HG03558 (cell line): ENCODE data around the gene INTS11.
A peak's percentile ranks its signal among the peaks of the same experiment; 100 is the strongest.
"Not testable (repeated sequence)": the region's sequence is repeated elsewhere in the genome, so short reads cannot be mapped to it uniquely, and the experiment has no call there.

Experiments used
- ATAC-seq: cut with Tn5 transposase; IDR thresholded peaks from one replicate; pipeline ENCODE4 v1.9.1; 2021; ENCODE audit warnings: moderate number of reproducible peaks; ENCODE audit not compliant: unreplicated experiment; ENCODE audit errors: extremely low read depth

The INTS11 gene

DNA sequence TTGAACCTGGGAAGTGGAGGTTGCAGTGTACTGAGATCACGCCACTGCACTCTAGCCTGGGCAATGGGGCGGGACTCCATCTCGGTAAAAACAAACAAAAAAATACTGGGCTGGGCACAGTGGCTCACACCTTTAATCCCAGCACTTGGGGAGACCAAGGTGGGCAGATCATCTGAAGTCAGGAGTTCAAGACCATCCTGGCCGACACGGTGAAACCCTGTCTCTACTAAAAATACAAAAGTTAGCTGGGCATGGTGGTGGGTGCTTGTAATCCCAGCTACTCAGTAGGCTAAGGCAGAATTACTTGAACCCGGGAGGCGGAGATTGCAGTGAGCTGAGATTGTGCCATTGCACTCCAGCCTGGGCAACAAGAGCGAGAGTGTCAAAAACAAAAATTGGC is 8.3 kb downstream of the INTS11 start:
- ATAC-seq, result not testable (repeated sequence)

DNA sequence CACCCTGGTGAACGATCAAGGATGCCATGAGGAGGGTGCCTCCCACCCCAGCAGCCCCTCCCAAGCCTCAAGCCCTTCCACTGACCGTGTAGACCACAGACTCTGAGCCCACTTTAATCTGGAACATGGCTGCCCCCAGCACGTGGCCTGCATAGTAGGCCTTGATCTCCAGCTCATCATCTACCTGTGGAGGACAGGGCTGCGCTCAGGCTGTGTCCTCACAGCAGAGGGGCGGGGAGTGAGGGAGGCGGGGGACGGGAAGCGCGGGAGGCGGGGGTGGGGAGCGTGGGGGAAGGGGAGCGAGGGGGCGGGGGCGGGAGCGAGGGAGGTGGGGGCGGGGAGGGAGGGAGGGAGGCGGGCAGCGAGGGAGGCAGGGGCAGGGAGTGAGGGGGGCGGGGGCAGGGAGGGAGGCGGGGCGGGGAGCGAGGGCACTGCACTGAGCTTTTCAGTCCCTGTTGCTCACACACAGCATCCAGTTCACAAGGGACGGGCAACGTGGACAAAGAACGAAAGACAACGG is 9.0 kb downstream of the INTS11 start:
- no peak for ATAC-seq

DNA sequence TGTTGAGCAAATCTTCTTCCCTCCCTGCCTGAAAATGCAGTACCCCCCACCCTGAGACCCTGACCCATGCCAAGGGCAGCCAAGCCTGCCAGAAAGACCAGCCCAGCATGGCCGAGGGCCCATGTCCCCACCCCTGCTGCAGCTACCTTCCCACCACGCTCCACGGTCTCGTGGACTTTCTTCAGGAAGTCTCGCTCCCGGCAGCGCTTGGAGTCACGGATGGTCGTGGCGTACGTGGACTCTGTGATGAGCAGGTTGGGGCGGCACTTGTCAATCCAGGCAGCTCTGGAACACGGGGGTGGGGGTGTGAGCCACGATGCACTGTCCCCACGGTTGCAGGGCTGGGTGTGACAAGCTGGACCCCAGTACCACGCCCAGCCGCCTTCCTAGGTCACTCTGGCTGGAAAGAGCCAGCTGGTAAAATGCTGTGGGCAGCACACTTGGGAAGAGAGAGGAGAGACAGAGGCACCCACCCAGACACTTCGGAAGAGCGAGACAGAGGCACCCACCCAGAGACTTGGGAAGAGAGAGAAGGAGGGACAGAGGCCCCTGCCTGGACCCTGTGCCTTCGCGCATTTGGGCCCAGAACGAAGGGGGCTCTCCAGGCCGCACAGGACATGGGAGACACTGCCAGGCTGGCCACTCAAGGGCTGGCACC is 9.7 kb downstream of the INTS11 start:
- no peak for ATAC-seq

DNA sequence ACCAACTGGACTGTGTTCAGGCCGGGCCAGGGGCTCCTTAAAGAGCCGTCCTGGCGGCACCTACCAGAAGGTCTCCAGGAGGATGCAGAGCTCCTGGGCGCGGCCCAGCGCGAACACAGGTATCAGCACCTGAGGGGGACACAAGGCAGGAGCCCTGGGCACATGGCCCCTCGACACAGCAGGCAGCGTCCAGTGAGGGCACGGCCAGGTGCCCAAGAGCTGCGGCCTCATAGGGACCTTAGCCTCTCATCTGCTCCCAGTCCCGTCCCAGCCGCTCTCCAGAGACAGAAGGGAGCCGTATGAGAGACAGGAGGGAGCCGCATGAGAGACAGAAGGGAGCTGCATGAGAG is 10.2 kb downstream of the INTS11 start:
- no peak for ATAC-seq

DNA sequence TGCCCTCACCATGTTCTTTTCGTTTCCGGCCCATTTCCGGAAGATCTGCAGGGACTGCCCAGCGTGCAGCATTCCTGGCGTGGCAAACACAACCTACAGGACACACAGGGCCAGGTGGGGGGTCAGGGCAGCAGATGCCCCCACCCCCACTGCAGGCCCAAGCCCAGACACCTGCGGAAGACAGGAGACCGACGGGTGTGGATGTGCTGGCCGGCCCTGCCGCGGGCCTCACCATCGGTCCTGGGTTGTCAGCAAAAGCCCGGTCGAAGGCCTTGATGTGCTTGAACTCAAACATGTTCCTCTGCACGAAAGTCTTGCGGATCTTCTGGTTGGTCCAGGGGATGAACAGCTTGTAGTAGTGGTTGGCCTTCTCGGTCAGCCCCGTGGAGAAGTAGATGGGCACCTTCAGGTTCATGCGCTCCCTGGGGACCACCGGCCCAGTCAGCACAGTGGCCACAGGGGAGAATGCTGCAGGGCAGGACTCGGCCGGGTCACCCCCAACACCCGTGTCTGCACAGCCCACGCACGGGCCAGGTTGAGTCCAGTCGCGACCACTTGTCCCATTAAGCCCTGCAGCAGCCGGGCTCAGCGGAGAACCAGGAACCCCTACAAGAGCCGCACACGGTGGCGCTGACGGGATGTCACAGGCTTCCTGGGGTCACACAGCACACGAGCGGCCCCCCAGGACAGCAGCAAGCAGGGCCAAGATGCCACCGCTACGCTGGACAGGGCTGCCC is 10.8 kb downstream of the INTS11 start:
- no peak for ATAC-seq

DNA sequence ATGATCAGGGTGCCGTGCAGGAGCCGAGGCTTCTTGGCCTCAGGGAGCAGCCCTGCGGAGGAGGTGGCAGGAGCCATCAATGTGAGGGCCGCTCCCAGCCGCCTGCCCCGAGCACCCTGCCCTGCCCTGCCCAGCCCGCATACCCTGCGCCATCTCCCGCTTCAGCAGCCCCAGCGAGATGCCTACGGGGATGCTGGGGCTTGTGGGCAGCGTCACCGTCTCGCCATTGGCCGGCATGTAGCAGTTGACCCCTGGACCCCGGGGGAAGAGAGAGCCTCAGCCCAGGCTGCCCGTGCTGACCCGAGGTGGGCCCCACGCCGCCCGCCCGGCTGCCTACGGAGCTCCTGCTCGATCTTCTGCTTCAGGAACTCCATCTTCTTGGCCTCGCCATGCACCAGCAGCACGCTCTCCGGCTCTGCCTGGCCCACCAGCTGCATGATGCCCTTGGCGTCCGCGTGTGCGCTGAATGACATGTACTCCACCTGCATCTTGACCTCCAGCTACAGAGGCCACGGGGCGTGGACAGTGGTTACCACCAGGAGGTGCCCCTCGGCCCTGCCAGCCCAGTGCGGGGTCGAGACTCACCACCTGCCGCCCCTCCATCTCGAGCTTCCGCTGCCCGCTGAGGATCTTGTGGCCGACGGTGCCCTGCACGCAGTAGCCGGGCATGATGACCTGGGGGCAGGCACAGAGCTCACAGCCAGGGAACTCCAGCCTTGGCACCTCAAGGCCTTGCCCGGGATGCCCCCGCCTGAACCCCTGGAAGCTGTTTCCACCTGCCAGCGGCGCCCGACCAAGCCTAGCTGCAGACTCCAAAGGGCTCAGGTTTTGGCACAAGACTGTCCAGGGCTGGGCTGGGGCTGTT is 11.8 kb downstream of the INTS11 start:
- no peak for ATAC-seq

DNA sequence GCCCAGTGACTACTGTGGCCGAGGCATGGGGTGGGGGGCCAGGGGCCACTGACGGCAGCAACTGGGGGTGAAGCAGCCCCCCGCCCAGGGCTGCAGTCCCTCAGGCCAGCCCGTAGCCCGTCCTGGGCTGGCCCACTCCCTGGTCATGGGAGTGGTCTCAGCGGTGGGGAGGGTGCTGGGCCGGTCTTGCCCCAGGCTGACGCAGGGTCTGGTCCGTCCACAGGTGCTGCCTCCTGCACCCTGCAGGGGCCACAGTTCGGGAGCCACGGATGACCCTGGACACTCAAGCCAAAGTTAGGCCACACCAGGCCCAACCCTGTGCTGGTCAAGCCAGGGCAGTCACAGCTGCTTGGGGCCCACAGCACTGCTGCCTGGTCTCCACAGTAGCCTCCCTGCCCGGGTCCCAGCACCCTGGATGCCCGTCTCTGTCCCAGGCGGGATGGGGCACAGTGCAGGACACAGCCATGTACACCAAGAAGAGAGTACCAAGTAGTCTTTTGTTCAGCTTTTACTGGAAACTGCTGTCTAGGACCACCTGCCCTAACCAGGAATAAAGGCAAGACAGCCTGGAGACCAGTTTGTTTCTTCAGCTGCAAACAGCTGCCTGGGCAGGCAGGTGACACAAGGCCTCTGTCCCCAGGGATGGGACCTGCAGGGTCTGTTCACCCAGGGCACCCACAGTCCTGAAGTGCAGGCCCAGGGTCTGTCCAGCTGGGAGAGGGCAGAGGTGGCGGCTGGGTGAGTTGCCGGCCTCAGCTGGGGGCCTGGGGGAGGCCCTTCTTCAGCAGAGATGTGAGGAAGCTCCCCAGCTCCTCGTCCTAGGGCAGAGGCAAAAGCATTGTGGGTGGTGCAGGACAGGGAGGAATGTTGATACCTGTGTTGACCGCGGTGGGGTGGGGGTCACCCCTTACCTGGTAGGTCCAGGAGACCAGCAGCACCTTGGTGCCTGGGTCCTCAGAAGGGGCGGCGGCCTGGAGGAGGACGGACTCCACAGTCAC is 13.1 kb downstream of the INTS11 start:
- no peak for ATAC-seq

DNA sequence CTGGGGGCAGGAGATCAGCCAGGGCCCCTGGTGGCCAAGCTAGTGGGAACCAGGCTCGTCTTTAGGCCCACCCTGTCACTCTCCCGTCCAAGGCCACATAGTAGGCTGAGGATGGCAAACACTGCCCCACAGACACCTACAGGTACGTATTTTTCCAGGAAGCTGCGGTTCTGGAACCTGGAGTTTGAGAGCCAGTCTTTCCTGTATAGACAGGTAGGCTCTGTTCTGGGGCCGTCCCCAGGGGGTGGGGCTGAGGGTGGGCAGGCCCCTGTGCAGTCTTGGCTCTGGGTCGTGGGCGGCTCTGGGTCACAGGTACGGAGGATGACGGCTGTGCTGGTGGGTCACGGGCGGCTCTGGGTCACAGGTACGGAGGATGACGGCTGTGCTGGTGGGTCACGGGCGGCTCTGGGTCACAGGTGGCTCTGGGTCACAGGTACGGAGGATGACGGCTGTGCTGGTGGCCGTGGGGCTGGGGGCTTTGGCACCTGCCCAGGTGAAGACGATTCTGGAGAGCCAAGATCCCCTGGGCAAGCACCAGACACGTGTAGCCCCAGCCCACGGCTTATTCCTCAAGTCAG is 13.9 kb downstream of the INTS11 start:
- no peak for ATAC-seq

DNA sequence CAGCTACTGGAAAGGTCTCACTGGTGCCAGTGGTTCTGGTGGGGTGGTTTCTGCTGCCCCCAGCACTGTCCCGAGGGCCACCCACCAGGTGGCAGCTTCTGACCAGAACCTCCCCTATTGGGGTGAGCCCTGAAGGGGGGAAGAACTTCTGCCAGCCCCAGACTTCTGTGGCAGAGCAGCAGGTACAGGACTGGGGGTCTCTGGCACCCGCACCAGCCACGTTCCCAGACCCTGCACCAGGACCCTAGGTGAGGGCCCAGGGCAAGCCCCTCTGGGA is 14.4 kb downstream of the INTS11 start:
- ATAC-seq, result no peak

DNA sequence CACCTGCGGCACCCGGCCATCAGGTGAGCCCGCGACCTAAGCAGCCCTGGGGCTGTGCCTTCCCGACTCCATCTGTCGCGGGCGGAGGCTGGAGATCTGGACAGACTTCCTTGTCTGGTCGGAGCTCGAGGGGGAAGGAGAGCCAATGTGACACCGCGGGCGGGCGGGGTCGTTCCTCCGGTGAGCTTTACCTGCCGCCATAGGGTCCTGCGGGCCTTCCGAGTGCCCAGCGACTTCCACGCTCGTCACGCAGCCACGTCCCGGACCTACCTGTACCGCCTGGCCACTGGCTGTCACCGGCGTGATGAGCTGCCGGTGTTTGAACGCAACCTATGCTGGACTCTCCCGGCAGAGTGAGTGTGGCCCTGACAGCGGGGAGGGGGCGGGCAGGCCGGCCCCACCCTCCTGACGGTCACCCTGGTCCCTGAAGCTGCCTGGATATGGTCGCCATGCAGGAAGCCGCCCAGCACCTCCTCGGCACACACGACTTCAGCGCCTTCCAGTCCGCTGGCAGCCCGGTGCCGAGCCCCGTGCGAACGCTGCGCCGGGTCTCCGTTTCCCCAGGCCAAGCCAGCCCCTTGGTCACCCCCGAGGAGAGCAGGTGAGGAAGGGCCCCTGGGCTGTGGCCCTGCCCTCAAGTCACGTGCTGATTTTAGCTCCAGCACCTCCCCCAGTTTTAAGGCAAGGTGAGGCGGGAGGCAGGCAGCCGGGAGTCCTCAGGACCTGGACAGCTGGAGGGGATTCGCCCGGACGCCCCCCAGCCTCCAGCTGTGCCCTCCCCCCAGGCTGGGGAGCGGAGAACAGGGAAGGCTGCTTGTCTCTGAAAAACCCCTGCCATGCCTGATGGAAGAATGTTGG is 15.0 kb downstream of the INTS11 start:
- no peak for ATAC-seq

DNA sequence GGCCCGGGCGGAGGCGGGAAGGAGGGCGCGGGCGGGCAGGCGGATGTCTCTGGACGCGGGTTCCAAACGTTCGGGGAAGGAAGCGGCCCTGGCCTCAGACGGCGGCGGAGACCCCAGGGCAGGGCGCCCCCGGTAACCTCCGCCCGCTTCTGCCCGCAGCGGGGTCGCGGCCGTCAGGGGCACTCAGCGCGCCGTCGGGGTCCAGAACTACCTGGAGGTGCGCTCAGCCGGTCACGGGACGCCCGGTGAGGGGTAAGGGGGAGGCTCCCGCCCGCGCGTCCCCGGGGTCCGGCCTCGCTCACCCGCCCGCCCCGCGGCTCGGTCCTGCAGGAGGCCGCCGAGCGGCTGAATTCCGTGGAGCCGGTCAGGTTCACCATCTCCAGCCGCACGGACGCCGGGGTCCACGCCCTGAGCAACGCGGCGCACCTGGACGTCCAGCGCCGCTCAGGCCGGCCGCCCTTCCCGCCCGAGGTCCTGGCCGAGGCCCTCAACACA is 15.7 kb downstream of the INTS11 start:
- ATAC-seq, result no peak

DNA sequence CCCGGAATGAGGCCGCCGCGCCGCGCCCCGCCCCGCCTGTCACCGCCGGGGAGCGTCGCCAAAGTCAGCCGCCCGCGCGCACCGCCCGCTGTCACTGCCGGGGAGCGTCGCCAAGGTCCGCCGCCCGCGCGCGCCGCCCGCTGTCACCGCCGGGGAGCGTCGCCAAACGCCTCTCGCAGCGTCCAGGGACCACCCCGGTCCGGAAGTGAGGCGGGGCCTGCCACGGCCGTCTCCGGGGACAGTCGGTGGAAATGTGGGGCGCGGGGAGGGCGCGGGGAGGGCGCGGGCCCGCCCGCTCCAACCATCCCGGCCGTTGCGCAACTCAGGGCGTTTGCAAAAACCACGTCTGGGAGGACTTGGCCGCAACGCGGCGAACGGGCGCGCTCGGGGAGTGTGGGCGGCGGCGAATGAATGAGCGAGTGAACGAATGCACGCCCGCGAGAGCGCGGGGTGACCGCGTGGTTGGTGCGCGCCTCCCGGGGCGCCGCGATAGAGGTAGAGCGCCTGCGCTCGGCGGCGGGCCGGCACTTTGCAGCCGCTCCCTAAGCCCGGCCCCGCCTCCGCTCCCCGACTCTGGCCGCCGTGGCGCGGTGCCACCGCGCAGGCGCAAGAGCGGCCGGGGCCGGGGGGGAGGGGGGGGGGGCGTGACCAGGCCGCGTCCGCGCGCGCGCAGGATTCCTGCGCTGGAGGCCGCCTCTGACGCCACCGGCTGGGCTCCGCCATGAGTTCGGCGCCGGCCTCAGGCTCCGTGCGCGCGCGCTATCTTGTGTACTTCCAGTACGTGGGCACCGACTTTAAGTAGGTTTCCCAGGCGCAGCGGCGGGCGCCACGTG is 16.3 kb downstream of the INTS11 start, which contains the start of the genes ACAP3 and PUSL1:
Gene ACAP3, minus strand, starts transcription at position 8 of the 833 bp plus-strand sequence. CDS start 115 bp downstream, outside the sequence.
Gene PUSL1, plus strand, starts transcription at position 675 of the 833 bp plus-strand sequence. Its CDS starts 47 bp downstream, at position 722.
- peak; percentile 27 for ATAC-seq

DNA sequence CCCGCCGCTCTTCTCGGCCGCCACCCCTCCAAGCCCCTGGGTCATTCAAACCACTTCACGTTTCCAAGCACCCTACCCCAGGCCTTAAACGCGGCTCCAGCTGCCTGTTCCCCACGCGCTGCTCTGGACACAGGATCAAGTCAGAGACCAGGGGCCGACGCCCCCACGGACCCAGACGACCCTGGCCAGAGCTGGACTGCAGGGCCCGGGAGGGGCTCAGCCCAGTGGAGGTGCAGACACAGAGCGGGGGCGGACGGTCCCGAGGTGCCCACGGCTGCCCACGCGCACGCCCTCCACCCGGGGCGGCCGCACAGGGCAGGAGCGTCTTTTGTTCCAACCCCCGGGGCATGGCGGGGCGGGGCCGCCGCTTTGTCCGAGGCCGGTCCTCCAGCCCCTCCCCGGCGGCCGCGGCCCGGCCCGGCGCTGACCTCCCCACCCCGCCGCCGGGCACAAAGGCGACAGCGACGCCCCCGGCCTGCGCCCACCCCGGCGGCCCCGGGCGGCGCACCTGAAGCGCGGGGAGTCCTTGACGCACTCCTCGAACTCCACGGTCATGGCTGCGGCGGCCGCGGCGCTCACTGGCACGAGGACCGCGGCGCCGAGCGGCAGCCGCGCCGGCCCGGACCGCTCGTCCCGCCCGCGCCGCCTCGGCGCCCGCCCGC is 17.1 kb downstream of the INTS11 start:
- ATAC-seq, result peak; percentile 3

DNA sequence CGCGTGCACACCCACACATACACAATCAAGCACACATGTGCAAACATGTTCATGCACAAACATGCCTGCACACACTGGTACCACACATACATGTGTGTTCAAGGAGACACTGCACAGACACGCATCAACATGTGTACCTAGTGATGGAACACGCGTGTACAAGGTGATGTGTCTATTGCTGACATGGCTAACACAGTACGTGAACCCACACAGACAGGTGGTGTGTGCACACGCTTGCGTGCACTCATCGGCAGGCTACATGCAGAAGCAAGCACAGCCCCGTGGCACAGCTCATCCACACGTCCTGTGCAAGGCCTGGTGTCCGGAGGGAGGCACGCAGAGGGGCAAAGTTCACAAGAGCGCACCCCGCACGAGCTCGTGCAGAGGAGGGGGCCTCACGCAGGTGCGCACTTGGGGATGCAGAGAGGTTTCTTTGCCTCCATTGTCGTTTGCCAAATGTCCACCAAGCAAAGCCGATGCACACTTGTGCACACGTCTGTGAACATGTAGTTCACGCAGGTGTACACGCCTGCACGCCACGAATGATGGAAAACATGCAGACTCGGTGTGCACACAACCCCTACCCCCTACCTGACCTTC is 17.7 kb downstream of the INTS11 start:
- ATAC-seq, result no peak

DNA sequence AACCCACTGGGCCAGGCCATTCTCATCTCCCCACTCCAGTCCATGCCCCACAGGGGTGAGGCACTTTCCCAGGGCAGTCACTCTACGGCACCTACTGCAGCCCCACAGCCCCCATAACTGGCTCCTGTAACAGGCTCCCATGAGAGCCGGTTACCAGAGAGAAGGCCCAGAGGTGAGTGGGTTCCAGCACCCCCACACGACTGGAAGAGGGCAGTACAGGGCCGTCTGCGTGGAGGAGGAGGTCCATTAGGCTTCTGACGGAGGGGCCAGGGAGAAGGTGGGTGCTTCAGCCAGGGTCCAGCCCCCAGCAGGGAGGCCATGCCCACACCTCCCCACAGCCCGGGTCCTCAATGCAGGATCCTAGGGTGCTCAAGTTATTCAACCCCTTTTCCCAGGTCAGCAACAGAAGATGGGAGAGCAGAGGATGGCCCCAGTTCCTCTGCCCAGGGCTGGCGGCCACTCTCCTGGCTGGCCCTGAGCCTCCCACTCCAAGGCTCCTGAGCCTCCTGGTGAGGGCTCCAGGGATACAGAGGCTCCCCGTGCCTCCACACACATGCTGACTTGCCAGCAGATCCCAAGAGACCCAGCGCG is 18.3 kb downstream of the INTS11 start:
- ATAC-seq, result no peak
